ENCODE data around the gene NOS1AP. TPM values are rescaled to one million over a fixed set of nuclear protein-coding genes. Genes with fewer than 3 reads are reported as not detected.

NOS1AP gene
- total RNA-seq, 4 donors from 2014 or later: 0.31 to 12.7 (median 1.7) TPM

- Histone ChIP-seq H3K27me3 (no peaks in the 10 kb centered on the region), H3K27ac (no peak overlapping the region), H3K4me1 (peaks cover 0 to 7% (median 0%) of the 10 kb centered on the region in 3 donors), H3K4me3 (no peak overlapping the region), H3K9me3 (no peaks in the 10 kb centered on the region), H3K36me3 (no peaks in the 10 kb centered on the region)
- no peak for TF ChIP-seq POLR2A (IDR thresholded peaks at IDR 0.05)
- TF ChIP-seq CTCF (IDR thresholded peaks at IDR 0.05): no peak
- DNase-seq: no peak
- 72 to 82% methylated on average over 6 of the region's 6 CpGs for WGBS, 2 donors
- intact Hi-C loops (cut with DNase I): no loop called here
These were observed 75.4 kb downstream of the NOS1AP start for GRCh38 chr1:162144853-162145252.

- Histone ChIP-seq H3K36me3 (no peaks in the 10 kb centered on the region), H3K4me3 (no peak overlapping the region), H3K27ac (no peak overlapping the region), H3K4me1 (peaks cover 0 to 7% (median 0%) of the 10 kb centered on the region in 3 donors), H3K9me3 (no peaks in the 10 kb centered on the region), H3K27me3 (no peaks in the 10 kb centered on the region)
- intact Hi-C loops (cut with DNase I): no loop called here
- WGBS, 2 donors: 42 to 59% methylated on average over 6 to 7 of the region's 11 CpGs
- DNase-seq: no peak
- no peak for TF ChIP-seq CTCF (IDR thresholded peaks at IDR 0.05)
- TF ChIP-seq POLR2A (IDR thresholded peaks at IDR 0.05): no peak
These were observed 75.9 kb downstream of the NOS1AP start for GRCh38 chr1:162145280-162145965.

- no peak overlapping the region for H3K4me3 ChIP-seq
- no peak overlapping the region for H3K27ac ChIP-seq
- TF ChIP-seq CTCF (IDR thresholded peaks at IDR 0.05): no peak
- TF ChIP-seq POLR2A (IDR thresholded peaks at IDR 0.05): no peak
- no peak for DNase-seq
- H3K4me1 ChIP-seq: peaks cover 0 to 7% (median 0%) of the 10 kb centered on the region in 3 donors
- H3K27me3 ChIP-seq: no peaks in the 10 kb centered on the region
- intact Hi-C loops (cut with DNase I): no loop called here
- 69 to 78% methylated on average over 5 of the region's 5 CpGs for WGBS, 2 donors
- H3K36me3 ChIP-seq: no peaks in the 10 kb centered on the region
- H3K9me3 ChIP-seq: no peaks in the 10 kb centered on the region
These were observed 76.6 kb downstream of the NOS1AP start for GRCh38 chr1:162145966-162146696.

- H3K36me3 ChIP-seq: no peaks in the 10 kb centered on the region
- H3K27me3 ChIP-seq: no peaks in the 10 kb centered on the region
- 64 to 75% methylated on average over 1 of the region's 1 CpG for WGBS, 2 donors
- no peak overlapping the region for H3K4me3 ChIP-seq
- no peak for DNase-seq
- intact Hi-C loops (cut with DNase I): no loop called here
- no peaks in the 10 kb centered on the region for H3K9me3 ChIP-seq
- peaks cover 0 to 7% (median 0%) of the 10 kb centered on the region in 3 donors for H3K4me1 ChIP-seq
- H3K27ac ChIP-seq: no peak overlapping the region
- no peak for TF ChIP-seq POLR2A (IDR thresholded peaks at IDR 0.05)
- no peak for TF ChIP-seq CTCF (IDR thresholded peaks at IDR 0.05)
These were observed 78.3 kb downstream of the NOS1AP start for GRCh38 chr1:162147760-162148159.

- TF ChIP-seq CTCF (IDR thresholded peaks at IDR 0.05) (no peak), POLR2A (IDR thresholded peaks at IDR 0.05) (no peak)
- Histone ChIP-seq H3K36me3 (no peaks in the 10 kb centered on the region), H3K9me3 (no peaks in the 10 kb centered on the region), H3K27ac (no peak overlapping the region), H3K4me1 (peaks cover 0 to 7% (median 0%) of the 10 kb centered on the region in 3 donors), H3K27me3 (no peaks in the 10 kb centered on the region), H3K4me3 (no peak overlapping the region)
- intact Hi-C loops (cut with DNase I): no loop called here
- DNase-seq: no peak
These were observed 80.6 kb downstream of the NOS1AP start for GRCh38 chr1:162150112-162150511.
